Small intestine (tissue), 7 donors: Measurements from ENCODE around the gene FBP2. TPM values are rescaled to one million over a fixed set of nuclear protein-coding genes. Genes with fewer than 3 reads are reported as not detected.
"Not testable (repeated sequence)": the region's sequence is repeated elsewhere in the genome, so short reads cannot be mapped to it uniquely, and the experiment has no call there.

Experiments
- DNase-seq, 2 donors: peaks; one replicate each; pipeline versions ENCODE4 v3.0.0 to v3.0.0-alpha.2; 2013
- FAIRE-seq: peaks from 2 replicates; lab custom pipeline; 2012; peaks lifted over from hg19 to GRCh38; lab: Jason Lieb, UNC
- H3K27ac ChIP-seq, 3 donors: one replicate each; pipeline ENCODE4 v1.5.1; 2013; ENCODE audit warnings: low read length in 2 of 3, mild to moderate bottlenecking in 2 of 3, control low read depth in 1 of 3, inconsistent platforms in 1 of 3, low read depth in 1 of 3, moderate library complexity in 1 of 3
- H3K27me3 ChIP-seq, 3 donors: one replicate each; pipeline ENCODE4 v1.6.1; 2013; ENCODE audit warnings: low read length in 3 of 3, inconsistent platforms in 1 of 3; ENCODE audit not compliant: control insufficient read depth in 3 of 3, insufficient read depth in 3 of 3
- H3K36me3 ChIP-seq, 3 donors: one replicate each; pipeline ENCODE4 v1.6.1; 2013; ENCODE audit warnings: low read length in 3 of 3, inconsistent platforms in 1 of 3, low read depth in 1 of 3, mild to moderate bottlenecking in 1 of 3, moderate library complexity in 1 of 3; ENCODE audit not compliant: control insufficient read depth in 3 of 3, insufficient read depth in 2 of 3
- H3K4me1 ChIP-seq, 3 donors: one replicate each; pipeline ENCODE4 v1.6.1; 2013; ENCODE audit warnings: low read length in 2 of 3, inconsistent platforms in 1 of 3, low read depth in 1 of 3, mild to moderate bottlenecking in 1 of 3, moderate library complexity in 1 of 3; ENCODE audit not compliant: control insufficient read depth in 3 of 3, insufficient read depth in 2 of 3
- H3K4me3 ChIP-seq, 3 donors: one replicate each; pipeline ENCODE4 v1.5.1; 2013; ENCODE audit warnings: low read length in 3 of 3, control low read depth in 1 of 3, inconsistent platforms in 1 of 3, low read depth in 1 of 3, mild to moderate bottlenecking in 1 of 3, moderate library complexity in 1 of 3
- H3K9me3 ChIP-seq, 2 donors: one replicate each; pipeline ENCODE4 v1.6.1; 2013; ENCODE audit warnings: low read depth in 1 of 2, low read length in 1 of 2; ENCODE audit not compliant: control insufficient read depth in 2 of 2, insufficient read depth in 1 of 2
- WGBS, 3 donors: extraction: QIAGEN DNeasy Blood & Tissue Kit; methylation state at CpG; one replicate each; pipeline ENCODE4 v1.1.7; 2013; 5-methylcytosine and 5-hydroxymethylcytosine counted together
- polyA plus RNA-seq, 4 donors: library from polyadenylated mRNA; stranded (reverse) in 3 of 4; unstranded in 1 of 4; fragments of 200-250 nt in 3 of 4; fragments of 120-200 nt in 1 of 4; gene quantifications; one replicate each; pipeline versions ENCODE4 v1.2.1 to v1.2.3, GENCODE V29; 2013
- donor health status: healthy with polysubstance abuse.
- donor health status: control.
- donor health status: control.
- donor health status: Bipolar disorder and iron deficiency.
- donor health status: healthy.

Gene FBP2
- polyA plus RNA-seq, 4 donors, result 0.24 to 1.9 (median 1.1) TPM; not detected in 1

GRCh38 chr9:94602666-94603065 is 9.0 kb upstream of the FBP2 start:
- 84 to 86% (median 85%) methylated on average over 6 of the region's 6 CpGs for WGBS, 3 donors
- no peak for FAIRE-seq
- peaks cover 2 to 55% (median 4%) of the 10 kb centered on the region in 3 donors for H3K4me1 ChIP-seq

GRCh38 chr9:94600715-94601114 is 7.1 kb upstream of the FBP2 start:
- DNase-seq (no peak), FAIRE-seq (no peak)
- WGBS, 3 donors, result 46 to 84% (median 59%) methylated on average over 10 of the region's 10 CpGs
- peaks cover 0 to 26% (median 5%) of the 10 kb centered on the region in 3 donors for H3K36me3 ChIP-seq
- peaks cover 0 to 36% (median 4%) of the 10 kb centered on the region in 3 donors for H3K4me1 ChIP-seq
- no peaks in the 10 kb centered on the region for H3K9me3 ChIP-seq
- no peak overlapping the region for H3K4me3 ChIP-seq
- peak overlapping the region in 1 of 3 donors; percentile 32 for H3K27ac ChIP-seq
- H3K27me3 ChIP-seq, result no peaks in the 10 kb centered on the region

More at GRCh38 chr9:94602666-94603065, 9.0 kb upstream of the FBP2 start:
- no peak overlapping the region for H3K4me3 ChIP-seq
- H3K27me3 ChIP-seq, result no peaks in the 10 kb centered on the region
- peak overlapping the region in 1 of 3 donors; percentile 68 for H3K27ac ChIP-seq
- DNase-seq, result no peak
- H3K36me3 ChIP-seq, result peaks cover 0 to 43% (median 5%) of the 10 kb centered on the region in 3 donors
- no peaks in the 10 kb centered on the region for H3K9me3 ChIP-seq

GRCh38 chr9:94600258-94600657 is 6.6 kb upstream of the FBP2 start:
- 39 to 72% (median 44%) methylated on average over 8 of the region's 8 CpGs for WGBS, 3 donors

GRCh38 chr9:94599102-94599501 is 5.5 kb upstream of the FBP2 start:
- DNase-seq, result no peak
- Histone ChIP-seq H3K27me3 (no peaks in the 10 kb centered on the region), H3K36me3 (peaks cover 0 to 15% (median 3%) of the 10 kb centered on the region in 3 donors), H3K9me3 (no peaks in the 10 kb centered on the region), H3K4me3 (no peak overlapping the region), H3K27ac (no peak overlapping the region), H3K4me1 (peaks cover 0 to 21% (median 4%) of the 10 kb centered on the region in 3 donors)
- WGBS, 3 donors, result 86 to 94% (median 92%) methylated on average over 7 of the region's 7 CpGs
- FAIRE-seq, result no peak

More at GRCh38 chr9:94600258-94600657, 6.6 kb upstream of the FBP2 start:
- Histone ChIP-seq H3K9me3 (no peaks in the 10 kb centered on the region), H3K4me1 (peaks cover 0 to 31% (median 4%) of the 10 kb centered on the region in 3 donors), H3K4me3 (no peak overlapping the region), H3K27me3 (no peaks in the 10 kb centered on the region), H3K36me3 (peaks cover 0 to 23% (median 4%) of the 10 kb centered on the region in 3 donors), H3K27ac (peak overlapping the region in 1 of 3 donors; percentile 32)
- peak; percentile 49 to 69 for DNase-seq
- no peak for FAIRE-seq

DNA sequence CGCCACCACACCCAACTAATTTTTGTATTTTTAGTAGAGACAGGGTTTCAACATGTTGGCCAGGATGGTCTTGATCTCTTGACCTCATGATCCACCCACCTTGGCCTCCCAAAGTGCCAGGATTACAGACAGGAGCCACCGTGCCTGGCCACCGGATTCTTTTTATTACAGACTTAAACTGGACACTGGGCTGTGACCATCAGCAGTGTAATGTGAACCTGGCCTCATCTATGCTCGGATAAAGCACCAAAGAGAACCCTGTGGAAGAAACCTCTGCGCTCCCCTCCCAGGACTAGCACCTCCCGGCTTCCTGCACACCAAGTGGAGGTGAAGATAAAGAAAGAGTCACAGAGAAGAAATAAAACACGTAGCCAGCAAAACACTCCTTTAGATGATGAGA is 941 bp downstream of the FBP2 start:
- not testable (repeated sequence) for DNase-seq, H3K27ac ChIP-seq, H3K9me3 ChIP-seq, H3K27me3 ChIP-seq, H3K4me1 ChIP-seq, H3K4me3 ChIP-seq, H3K36me3 ChIP-seq, FAIRE-seq
- WGBS, 3 donors, result 37 to 79% (median 46%) methylated on average over 7 of the region's 7 CpGs

GRCh38 chr9:94591876-94592275 is 1.7 kb downstream of the FBP2 start:
- Histone ChIP-seq H3K4me1 (peaks cover 0 to 6% (median 0%) of the 10 kb centered on the region in 3 donors), H3K27me3 (no peaks in the 10 kb centered on the region), H3K36me3 (no peaks in the 10 kb centered on the region), H3K27ac (no peak overlapping the region), H3K4me3 (no peak overlapping the region), H3K9me3 (no peaks in the 10 kb centered on the region)
- no peak for DNase-seq
- no peak for FAIRE-seq
- 52 to 86% (median 60%) methylated on average over 8 of the region's 8 CpGs for WGBS, 3 donors

GRCh38 chr9:94591046-94591545 is 2.5 kb downstream of the FBP2 start:
- H3K36me3 ChIP-seq, H3K9me3 ChIP-seq, H3K27ac ChIP-seq, DNase-seq, H3K4me1 ChIP-seq, H3K27me3 ChIP-seq, FAIRE-seq, H3K4me3 ChIP-seq: not testable (repeated sequence)
- WGBS, 3 donors, result 78 to 93% (median 81%) methylated on average over 21 to 37 of the region's 38 CpGs

DNA sequence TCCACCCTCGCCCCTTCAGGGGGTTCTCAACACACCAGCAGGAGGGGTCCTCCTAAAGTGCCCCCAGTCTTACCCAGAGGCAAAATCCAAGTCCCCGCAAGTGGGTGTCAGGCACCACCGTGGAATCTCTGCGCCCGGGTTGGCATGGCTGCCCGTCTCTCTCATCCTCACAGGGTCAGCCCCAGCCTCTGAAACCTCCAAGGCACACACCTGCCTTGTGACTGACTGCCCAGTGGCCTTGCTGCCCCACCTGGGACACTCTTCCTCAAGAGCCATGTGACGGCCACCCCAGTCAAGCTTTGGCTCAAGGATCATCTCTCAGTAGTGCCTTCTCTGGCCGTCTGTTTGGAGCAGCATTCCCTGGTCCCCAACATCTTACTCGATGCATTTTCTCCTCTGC is 4.9 kb downstream of the FBP2 start:
- no peak overlapping the region for H3K27ac ChIP-seq
- WGBS, 3 donors, result 80 to 88% (median 87%) methylated on average over 9 of the region's 9 CpGs
- FAIRE-seq, result no peak

GRCh38 chr9:94586814-94587213 is 6.8 kb downstream of the FBP2 start:
- H3K4me3 ChIP-seq, result no peak overlapping the region
- FAIRE-seq, result no peak

More for the DNA sequence above, 4.9 kb downstream of the FBP2 start:
- DNase-seq, result no peak
- Histone ChIP-seq H3K4me3 (no peak overlapping the region), H3K4me1 (peaks cover 0 to 2% (median 0%) of the 10 kb centered on the region in 3 donors), H3K27me3 (no peaks in the 10 kb centered on the region), H3K36me3 (no peaks in the 10 kb centered on the region), H3K9me3 (no peaks in the 10 kb centered on the region)

More at GRCh38 chr9:94586814-94587213, 6.8 kb downstream of the FBP2 start:
- Histone ChIP-seq H3K9me3 (no peaks in the 10 kb centered on the region), H3K27me3 (no peaks in the 10 kb centered on the region), H3K27ac (no peak overlapping the region), H3K4me1 (no peaks in the 10 kb centered on the region), H3K36me3 (no peaks in the 10 kb centered on the region)
- 58 to 71% (median 66%) methylated on average over 9 of the region's 9 CpGs for WGBS, 3 donors
- no peak for DNase-seq
